Hematopoietic multipotent progenitor cell treated with erythropoietin and hydrocortisone succinate and interleukin-3 and kit ligand, for 15 days (in vitro differentiated cells): ENCODE measurements around the gene HCFC1R1.

Experiments used
- DNase-seq: peaks from one replicate; pipeline ENCODE4 v3.0.0-alpha.2; 2015; ENCODE audit warnings: low spot score

Gene HCFC1R1

GRCh38 chr16:2974319-2975056, 49.3 kb downstream of the HCFC1R1 start:
- DNase-seq, result no peak

GRCh38 chr16:2973605-2974318, 50.0 kb downstream of the HCFC1R1 start:
- DNase-seq, result no peak

DNA sequence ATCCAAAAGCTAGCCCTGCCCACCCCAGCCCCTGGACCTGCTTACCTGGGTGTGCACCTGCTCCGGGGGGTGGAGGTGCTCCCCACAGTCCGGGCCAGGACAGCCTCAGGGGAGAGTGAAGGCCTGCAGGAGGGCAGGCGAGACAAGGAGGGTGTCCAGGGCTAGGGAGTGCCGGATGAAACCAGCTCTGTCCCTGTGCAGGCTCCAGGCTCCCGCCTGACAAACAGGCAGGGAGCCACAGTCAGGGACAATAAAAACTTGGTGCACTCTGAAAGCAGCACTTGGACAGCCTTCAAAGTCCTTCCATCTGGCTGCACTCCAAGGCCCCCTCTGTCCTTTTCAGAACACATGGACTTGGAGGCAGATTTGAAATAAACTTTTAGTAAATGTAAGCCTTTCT, 50.6 kb downstream of the HCFC1R1 start:
- DNase-seq, result no peak
